H9 (cell line): ENCODE measurements around the gene TFF3. TPM values are rescaled to one million over a fixed set of nuclear protein-coding genes. Genes with fewer than 3 reads are reported as not detected.

Source experiments
- DNase-seq: peaks from one replicate; pipeline ENCODE4 v3.0.0-alpha.2; 2017
- H2AFZ ChIP-seq: one replicate; pipeline ENCODE4 v1.6.1; 2013; ENCODE audit warnings: mild to moderate bottlenecking, low read length, control low read depth, moderate library complexity
- H2AK5ac ChIP-seq: 2 replicates; pipeline ENCODE4 v1.6.1; 2013; ENCODE audit warnings: low read length, control low read depth, mixed read lengths; ENCODE audit not compliant: insufficient read length
- H2BK120ac ChIP-seq: one replicate; pipeline ENCODE4 v1.6.1; 2013; ENCODE audit warnings: low read depth, mild to moderate bottlenecking, low read length, control low read depth, inconsistent platforms; ENCODE audit not compliant: poor library complexity, severe bottlenecking
- H2BK12ac ChIP-seq: 2 replicates; pipeline ENCODE4 v1.6.1; 2013; ENCODE audit warnings: low read length, control low read depth, mixed read lengths, low read depth; ENCODE audit not compliant: insufficient read length
- H2BK15ac ChIP-seq: 2 replicates; pipeline ENCODE4 v1.6.1; 2013; ENCODE audit warnings: low read depth, low read length, control low read depth
- H2BK20ac ChIP-seq: one replicate; pipeline ENCODE4 v1.6.1; 2013; ENCODE audit warnings: low read depth, mild to moderate bottlenecking, low read length, control low read depth, inconsistent platforms; ENCODE audit not compliant: poor library complexity, severe bottlenecking
- H2BK5ac ChIP-seq: 2 replicates; pipeline ENCODE4 v1.6.1; 2013; ENCODE audit warnings: low read length, control low read depth, mixed read lengths; ENCODE audit not compliant: insufficient read length
- H3K14ac ChIP-seq: 2 replicates; pipeline ENCODE4 v1.6.1; 2013; ENCODE audit warnings: low read length, control low read depth; ENCODE audit not compliant: insufficient read depth
- H3K18ac ChIP-seq: 2 replicates; pipeline ENCODE4 v1.6.1; 2013; ENCODE audit warnings: low read depth, mild to moderate bottlenecking, mixed read lengths, low read length, control low read depth; ENCODE audit not compliant: insufficient read length
- H3K23ac ChIP-seq: 2 replicates; pipeline ENCODE4 v1.6.1; 2013; ENCODE audit warnings: low read length, control low read depth, mixed read lengths, low read depth; ENCODE audit not compliant: insufficient read length
- H3K23me2 ChIP-seq: 2 replicates; pipeline ENCODE4 v1.6.1; 2013; ENCODE audit warnings: low read depth, mild to moderate bottlenecking, mixed read lengths, low read length, control low read depth; ENCODE audit not compliant: insufficient read length, poor library complexity, severe bottlenecking
- H3K27ac ChIP-seq: 2 replicates; pipeline ENCODE4 v1.5.1; 2013; ENCODE audit warnings: low read length, control low read depth, mixed read lengths, low read depth; ENCODE audit not compliant: insufficient read length
- H3K27me3 ChIP-seq: 2 replicates; pipeline ENCODE4 v1.6.1; 2013; ENCODE audit warnings: low read length, control low read depth, inconsistent platforms; ENCODE audit not compliant: insufficient read depth
- H3K4ac ChIP-seq: 2 replicates; pipeline ENCODE4 v1.6.1; 2013; ENCODE audit warnings: low read depth, mild to moderate bottlenecking, control low read depth, inconsistent platforms, low read length, moderate library complexity
- H3K4me1 ChIP-seq: 2 replicates; pipeline ENCODE4 v1.6.1; 2013; ENCODE audit warnings: low read length, control low read depth, inconsistent platforms; ENCODE audit not compliant: insufficient read depth
- H3K4me2 ChIP-seq: 2 replicates; pipeline ENCODE4 v1.6.1; 2013; ENCODE audit warnings: low read length, control low read depth, mixed read lengths; ENCODE audit not compliant: insufficient read length, insufficient read depth
- H3K56ac ChIP-seq: 2 replicates; pipeline ENCODE4 v1.6.1; 2013; ENCODE audit warnings: low read depth, mild to moderate bottlenecking, mixed read lengths, low read length, control low read depth; ENCODE audit not compliant: insufficient read length
- H3K79me1 ChIP-seq: 2 replicates; pipeline ENCODE4 v1.6.1; 2013; ENCODE audit warnings: low read depth, mild to moderate bottlenecking, moderate library complexity, low read length, control low read depth, inconsistent platforms; ENCODE audit not compliant: insufficient read depth, poor library complexity, severe bottlenecking
- H3K79me2 ChIP-seq: 2 replicates; pipeline ENCODE4 v1.6.1; 2013; ENCODE audit warnings: low read length, control low read depth, inconsistent platforms; ENCODE audit not compliant: insufficient read depth
- H3K9ac ChIP-seq: 2 replicates; pipeline ENCODE4 v1.6.1; 2013; ENCODE audit warnings: low read length, control low read depth, mixed read lengths; ENCODE audit not compliant: insufficient read length; ENCODE audit errors: extremely low read depth
- H3K9me3 ChIP-seq: one replicate; pipeline ENCODE4 v1.6.1; 2013; ENCODE audit warnings: low read depth, low read length, inconsistent platforms; ENCODE audit not compliant: control insufficient read depth
- H3T11ph ChIP-seq: one replicate; pipeline ENCODE4 v1.6.1; 2013; ENCODE audit warnings: mild to moderate bottlenecking, low read length, control low read depth, inconsistent platforms
- H4K20me1 ChIP-seq: one replicate; pipeline ENCODE4 v1.6.1; 2013; ENCODE audit not compliant: control insufficient read depth, insufficient read length, insufficient read depth
- H4K5ac ChIP-seq: 2 replicates; pipeline ENCODE4 v1.6.1; 2013; ENCODE audit warnings: low read depth, mild to moderate bottlenecking, mixed read lengths, low read length, control low read depth; ENCODE audit not compliant: insufficient read length
- H4K8ac ChIP-seq: replicated peaks from 2 replicates; pipeline ENCODE4 v1.6.1; 2013; ENCODE audit warnings: low read length, control low read depth, mixed read lengths, low read depth; ENCODE audit not compliant: insufficient read length
- H4K91ac ChIP-seq: 2 replicates; pipeline ENCODE4 v1.6.1; 2013; ENCODE audit warnings: low read depth, mild to moderate bottlenecking, moderate library complexity, mixed read lengths, low read length, control low read depth; ENCODE audit not compliant: insufficient read length
- H3K27ac Mint-ChIP-seq, 3 experiments: 2 replicates in 2 of 3; 3 replicates in 1 of 3; pipeline ENCODE4 v1.8.0; 2020 to 2021; ENCODE audit warnings: mixed read lengths in 3 of 3, mild to moderate bottlenecking in 1 of 3, moderate library complexity in 1 of 3
- H3K27me3 Mint-ChIP-seq: 2 replicates; pipeline ENCODE4 v1.8.0; 2021; ENCODE audit warnings: low read depth, mild to moderate bottlenecking, moderate library complexity, mixed read lengths
- H3K36me3 Mint-ChIP-seq, 3 experiments: 2 replicates in 2 of 3; 3 replicates in 1 of 3; pipeline ENCODE4 v1.8.0; 2020 to 2021; ENCODE audit warnings: low read depth in 3 of 3, mixed read lengths in 3 of 3; ENCODE audit not compliant: insufficient read depth in 1 of 3
- H3K4me1 Mint-ChIP-seq, 2 experiments: 2 replicates each; pipeline ENCODE4 v1.8.0; 2020; ENCODE audit warnings: mixed read lengths in 2 of 2
- H3K4me3 Mint-ChIP-seq, 2 experiments: 2 replicates in 1 of 2; 3 replicates in 1 of 2; pipeline ENCODE4 v1.8.0; 2020 to 2021; ENCODE audit warnings: mild to moderate bottlenecking in 2 of 2, mixed read lengths in 2 of 2, moderate library complexity in 1 of 2
- H3K9me3 Mint-ChIP-seq, 2 experiments: 2 replicates in 1 of 2; 3 replicates in 1 of 2; pipeline ENCODE4 v1.8.0; 2020; ENCODE audit warnings: mild to moderate bottlenecking in 2 of 2, mixed read lengths in 2 of 2, moderate library complexity in 1 of 2
- WGBS: extraction: QIAGEN DNeasy Blood & Tissue Kit; methylation state at CpG from one replicate; pipeline ENCODE4 v1.1.7; 2013; ENCODE audit warnings: missing lambda C conversion rate, low lambda C conversion rate, mixed read lengths; ENCODE audit not compliant: insufficient read length; ENCODE audit errors: extremely low coverage; 5-methylcytosine and 5-hydroxymethylcytosine counted together
- total RNA-seq: library from RNA; stranded (reverse); gene quantifications from 2 replicates; pipeline ENCODE4 v1.2.1, GENCODE V29; 2021
- TF ChIP-seq, protein P1 (sequence below): fragments of 200-600 bp; sonication (generic); conservative IDR thresholded peaks from 3 replicates; pipeline ENCODE4 v1.8.0; 2021; ENCODE audit warnings: antibody characterized with exemption, mild to moderate bottlenecking

The TFF3 gene
- total RNA-seq, 1 experiment from 2014 or later, result 1.5 TPM

DNA sequence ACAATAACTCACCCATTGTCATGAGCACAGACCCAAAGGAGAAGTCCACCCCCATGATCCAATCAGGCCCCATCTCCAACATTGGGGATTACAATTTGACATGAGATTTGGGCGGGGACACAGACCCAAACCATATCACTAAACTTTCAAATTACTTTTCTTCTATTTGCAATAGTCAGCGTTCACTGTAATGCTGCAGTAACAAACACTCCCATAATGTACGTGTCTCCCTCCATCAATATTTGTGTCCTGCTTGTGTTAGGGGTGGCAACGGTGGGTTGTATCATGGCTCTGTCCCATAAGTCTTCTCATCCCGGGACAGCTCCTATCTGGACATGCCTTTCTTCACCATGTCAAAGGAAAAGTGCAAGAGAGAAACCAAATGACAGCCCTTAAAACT lies 26.2 kb downstream of the TFF3 start:
- H3K4ac ChIP-seq, result no peak overlapping the region
- H3K4me3 Mint-ChIP-seq, result no peak overlapping the region
- H2AK5ac ChIP-seq, result no peak overlapping the region
- no peak overlapping the region for H2BK5ac ChIP-seq
- H4K20me1 ChIP-seq, result no peaks in the 10 kb centered on the region
- H3K14ac ChIP-seq, result no peak overlapping the region
- H3K18ac ChIP-seq, result no peak overlapping the region
- no peak overlapping the region for H2BK12ac ChIP-seq
- H3K79me2 ChIP-seq, result no peaks in the 10 kb centered on the region
- H3K4me1 ChIP-seq, result no peaks in the 10 kb centered on the region
- H4K5ac ChIP-seq, result no peak overlapping the region
- H3K4me1 Mint-ChIP-seq, result peaks cover 6 to 24% of the 10 kb centered on the region in 2 experiments; a peak in 3 of 4 replicates
- no peak overlapping the region for H3T11ph ChIP-seq
- TF ChIP-seq, protein P1, sequence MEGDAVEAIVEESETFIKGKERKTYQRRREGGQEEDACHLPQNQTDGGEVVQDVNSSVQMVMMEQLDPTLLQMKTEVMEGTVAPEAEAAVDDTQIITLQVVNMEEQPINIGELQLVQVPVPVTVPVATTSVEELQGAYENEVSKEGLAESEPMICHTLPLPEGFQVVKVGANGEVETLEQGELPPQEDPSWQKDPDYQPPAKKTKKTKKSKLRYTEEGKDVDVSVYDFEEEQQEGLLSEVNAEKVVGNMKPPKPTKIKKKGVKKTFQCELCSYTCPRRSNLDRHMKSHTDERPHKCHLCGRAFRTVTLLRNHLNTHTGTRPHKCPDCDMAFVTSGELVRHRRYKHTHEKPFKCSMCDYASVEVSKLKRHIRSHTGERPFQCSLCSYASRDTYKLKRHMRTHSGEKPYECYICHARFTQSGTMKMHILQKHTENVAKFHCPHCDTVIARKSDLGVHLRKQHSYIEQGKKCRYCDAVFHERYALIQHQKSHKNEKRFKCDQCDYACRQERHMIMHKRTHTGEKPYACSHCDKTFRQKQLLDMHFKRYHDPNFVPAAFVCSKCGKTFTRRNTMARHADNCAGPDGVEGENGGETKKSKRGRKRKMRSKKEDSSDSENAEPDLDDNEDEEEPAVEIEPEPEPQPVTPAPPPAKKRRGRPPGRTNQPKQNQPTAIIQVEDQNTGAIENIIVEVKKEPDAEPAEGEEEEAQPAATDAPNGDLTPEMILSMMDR, result no peak
- H3K56ac ChIP-seq, result no peak overlapping the region
- no peak overlapping the region for H4K8ac ChIP-seq
- H3K23ac ChIP-seq, result no peak overlapping the region
- no peak overlapping the region; a peak in 1 of 7 replicates for H3K27ac Mint-ChIP-seq
- H2AFZ ChIP-seq, result no peak overlapping the region
- peaks cover 20% of the 10 kb centered on the region for H3K27me3 Mint-ChIP-seq
- H3K23me2 ChIP-seq, result no peaks in the 10 kb centered on the region
- H3K79me1 ChIP-seq, result no peaks in the 10 kb centered on the region
- no peak overlapping the region for H3K4me2 ChIP-seq
- no peak for DNase-seq
- H3K27ac ChIP-seq, result no peak overlapping the region
- H3K27me3 ChIP-seq, result no peaks in the 10 kb centered on the region
- peaks cover 6 to 10% of the 10 kb centered on the region in 2 experiments for H3K9me3 Mint-ChIP-seq
- no CpG with 5 or more reads among the region's 5 CpGs for WGBS
- peaks cover 12 to 13% (median 12%) of the 10 kb centered on the region in 3 experiments for H3K36me3 Mint-ChIP-seq
- no peaks in the 10 kb centered on the region for H3K9me3 ChIP-seq
- no peak overlapping the region for H2BK15ac ChIP-seq
- H3K9ac ChIP-seq, result no peak overlapping the region
- H2BK120ac ChIP-seq, result no peak overlapping the region
- H4K91ac ChIP-seq, result no peak overlapping the region
- H2BK20ac ChIP-seq, result no peak overlapping the region
